ENCODE measurements around the gene GNS. TPM values are rescaled to one million over a fixed set of nuclear protein-coding genes. Genes with fewer than 3 reads are reported as not detected.
"Not testable (repeated sequence)": the region's sequence is repeated elsewhere in the genome, so short reads cannot be mapped to it uniquely, and the experiment has no call there.

The GNS gene
- polyA plus RNA-seq: 24.2 TPM

DNA sequence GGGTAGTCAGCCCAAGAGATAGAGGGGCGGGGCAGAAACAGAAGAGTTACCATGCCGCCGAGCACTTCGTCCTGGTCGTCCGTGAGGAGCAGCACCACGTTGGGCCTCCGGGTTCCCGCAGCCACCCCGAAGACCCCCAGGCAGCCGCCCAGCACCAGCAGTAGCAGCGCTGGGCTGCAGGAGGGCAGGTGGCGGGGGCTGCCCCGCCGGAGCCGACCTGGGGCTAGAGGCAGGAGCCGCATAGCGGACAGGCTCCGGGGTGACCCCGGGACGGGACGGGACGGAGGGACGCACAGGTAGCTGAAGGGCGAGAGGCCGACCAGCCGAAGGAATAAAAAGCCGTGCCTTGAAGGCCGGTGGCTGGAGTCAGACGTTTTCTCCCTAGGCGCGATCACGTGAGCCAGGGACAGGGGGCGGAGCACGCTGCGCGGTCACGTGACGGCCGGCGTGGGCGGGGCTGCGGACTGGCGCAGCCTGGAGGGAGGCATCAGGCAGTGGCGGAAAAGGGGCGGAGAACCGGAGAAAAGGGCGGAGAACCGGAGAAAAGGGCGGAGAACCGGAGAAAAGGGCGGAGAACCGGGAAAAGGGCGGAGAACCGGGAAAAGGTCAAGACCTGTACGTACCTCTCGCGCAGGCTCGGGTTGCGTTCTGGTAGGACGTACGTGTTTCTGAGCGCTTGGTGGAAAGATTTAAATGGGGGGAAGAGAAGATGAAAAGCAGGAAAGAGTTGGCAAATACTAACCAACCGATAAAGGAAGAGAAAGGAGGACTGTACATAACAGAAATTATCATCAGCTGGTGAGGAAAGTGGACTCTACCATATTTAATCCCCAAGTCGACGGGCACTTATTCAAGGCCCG is at the start of gene GNS:
Gene GNS, minus strand, starts transcription at position 372 of the 860 bp plus-strand sequence. Its CDS starts 130 bp downstream, at position 242.
- H3K27ac Mint-ChIP-seq: peak within 1 kb of the TSS; percentile 80 to 93 (median 81)
- H3K9me3 Mint-ChIP-seq: no peaks in the 10 kb centered on the region
- peaks cover 27 to 29% (median 27%) of the 10 kb centered on the region in 3 donors for H3K4me1 Mint-ChIP-seq
- peaks cover under 1% of the 10 kb centered on the region for H3K36me3 Mint-ChIP-seq
- H3K4me3 Mint-ChIP-seq: peak within 1 kb of the TSS; percentile 89 to 99 (median 94)
- H3K27me3 Mint-ChIP-seq: peaks cover 1% of the 10 kb centered on the region

- H3K4me3 Mint-ChIP-seq: no peak overlapping the region
- no peak overlapping the region for H3K27ac Mint-ChIP-seq
- peaks cover 4% of the 10 kb centered on the region for H3K27me3 Mint-ChIP-seq
- H3K36me3 Mint-ChIP-seq: no peaks in the 10 kb centered on the region
- peaks cover 0 to 2% (median 0%) of the 10 kb centered on the region in 3 donors for H3K4me1 Mint-ChIP-seq
- peaks cover 0 to 4% (median 1%) of the 10 kb centered on the region in 3 donors for H3K9me3 Mint-ChIP-seq
Measured at GRCh38 chr12:64808110-64808509, 48.9 kb upstream of the GNS start.

DNA sequence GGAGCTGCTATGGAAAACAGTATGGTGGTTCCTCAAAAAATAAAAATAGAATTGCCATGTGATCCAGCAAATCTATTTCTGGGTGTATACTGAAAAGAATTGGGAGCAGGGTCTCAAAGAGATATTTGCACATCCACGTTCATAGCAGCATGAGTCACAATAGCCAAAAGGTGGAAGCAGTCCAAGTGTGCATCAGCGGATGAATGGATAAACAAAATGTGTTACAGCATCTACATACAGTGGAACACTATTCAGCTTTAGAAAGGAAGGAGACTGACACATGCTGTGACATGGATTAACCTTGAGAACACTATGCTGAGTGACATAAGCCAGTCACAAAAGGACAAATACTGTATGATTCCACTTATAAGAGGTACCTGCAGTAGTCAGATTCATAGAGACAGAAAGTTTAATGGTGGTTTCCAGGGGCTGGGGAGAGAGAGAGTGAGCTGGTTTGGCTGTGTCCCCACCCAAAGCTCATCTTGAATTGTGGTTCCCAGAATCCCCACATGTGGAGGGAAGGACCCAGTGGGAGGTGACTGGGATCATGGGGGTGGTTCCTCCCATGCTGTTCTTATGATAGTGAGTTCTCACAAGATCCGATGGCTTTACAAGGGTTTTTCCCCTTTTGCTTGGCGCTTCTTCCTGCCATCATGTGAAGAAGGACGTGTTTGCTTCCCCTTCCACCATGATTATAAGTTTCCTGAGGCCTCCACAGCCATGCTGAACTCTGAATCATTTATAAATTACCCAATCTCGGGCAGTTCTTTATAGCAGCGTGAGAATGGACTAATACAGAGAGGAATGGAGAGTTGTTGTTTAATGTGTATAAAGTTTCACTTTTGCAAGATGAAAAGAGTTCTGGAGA is 47.6 kb upstream of the GNS start:
- H3K9me3 Mint-ChIP-seq: peaks cover 0 to 4% (median 1%) of the 10 kb centered on the region in 3 donors
- H3K27me3 Mint-ChIP-seq: peaks cover 4% of the 10 kb centered on the region
- no peak overlapping the region for H3K27ac Mint-ChIP-seq
- H3K4me3 Mint-ChIP-seq: no peak overlapping the region
- H3K4me1 Mint-ChIP-seq: peaks cover 0 to 3% (median 0%) of the 10 kb centered on the region in 3 donors
- H3K36me3 Mint-ChIP-seq: no peaks in the 10 kb centered on the region

DNA sequence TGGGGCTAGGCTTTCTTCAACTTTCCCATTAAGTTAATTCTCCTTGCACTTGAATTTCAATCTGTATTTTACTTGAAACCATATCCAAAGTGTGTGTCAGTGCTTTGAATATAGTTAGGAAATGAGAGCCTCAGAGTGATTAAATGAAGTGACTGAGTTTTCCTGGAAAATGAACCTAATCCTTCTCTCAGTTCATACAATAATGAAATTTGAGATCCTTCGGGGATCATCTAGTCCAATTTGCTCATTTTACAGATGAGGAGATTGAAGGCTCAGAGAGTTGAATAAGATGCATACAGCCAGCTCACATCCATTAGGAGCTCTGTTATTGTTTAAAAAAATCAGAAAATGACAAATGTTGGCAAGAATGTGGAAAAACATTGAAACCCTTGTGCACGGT is 47.0 kb upstream of the GNS start:
- no peak overlapping the region for H3K4me3 Mint-ChIP-seq
- H3K27me3 Mint-ChIP-seq: peaks cover 5% of the 10 kb centered on the region
- no peak overlapping the region for H3K27ac Mint-ChIP-seq
- no peaks in the 10 kb centered on the region for H3K36me3 Mint-ChIP-seq
- peaks cover 0 to 4% (median 1%) of the 10 kb centered on the region in 3 donors for H3K9me3 Mint-ChIP-seq
- peaks cover 0 to 3% (median 0%) of the 10 kb centered on the region in 3 donors for H3K4me1 Mint-ChIP-seq

DNA sequence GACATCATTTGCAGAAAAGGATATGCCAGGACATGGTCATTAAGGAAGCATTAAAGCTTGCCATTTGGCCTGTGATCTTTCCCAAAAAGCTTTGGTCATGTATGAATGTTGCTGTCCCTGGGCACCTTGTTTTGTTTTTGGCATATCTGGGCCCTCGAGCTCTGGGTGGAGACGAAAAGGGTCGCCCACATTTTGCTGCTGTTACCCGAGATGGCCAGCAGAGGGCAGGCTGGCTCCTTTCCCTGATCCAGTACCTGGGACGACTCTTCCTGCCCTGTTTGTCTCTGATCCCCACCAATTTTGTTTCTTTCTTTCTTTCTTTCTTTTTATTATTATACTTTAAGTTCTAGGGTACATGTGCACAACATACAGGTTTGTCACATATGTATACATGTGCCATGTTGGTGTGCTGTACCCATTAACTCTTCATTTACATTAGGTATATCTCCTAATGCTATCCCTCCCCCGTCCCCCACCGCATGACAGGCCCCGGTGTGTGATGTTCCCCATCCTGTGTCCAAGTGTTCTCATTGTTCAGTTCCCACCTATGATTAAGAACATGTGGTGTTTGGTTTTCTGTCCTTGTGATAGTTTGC is 43.1 kb upstream of the GNS start:
- H3K4me1 Mint-ChIP-seq, H3K36me3 Mint-ChIP-seq, H3K4me3 Mint-ChIP-seq, H3K9me3 Mint-ChIP-seq, H3K27me3 Mint-ChIP-seq, H3K27ac Mint-ChIP-seq: not testable (repeated sequence)

DNA sequence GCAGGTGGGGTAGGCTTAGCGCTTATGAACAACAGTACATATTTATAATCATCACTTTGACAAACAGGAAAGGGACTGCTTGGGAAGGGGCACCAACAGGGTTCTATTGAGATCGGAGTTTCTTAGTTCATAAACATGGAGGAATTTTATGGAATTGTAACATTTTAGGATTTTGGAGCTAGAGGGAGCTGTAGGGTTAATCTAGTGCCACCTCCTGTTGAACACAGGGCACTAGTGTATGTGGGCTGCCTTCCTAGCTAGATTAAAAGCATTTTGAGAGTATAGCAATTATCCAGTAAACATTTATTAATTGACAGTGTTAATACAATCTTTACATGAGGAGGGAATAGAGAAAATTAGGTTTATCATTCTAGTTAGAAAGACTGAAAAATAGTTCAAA is 42.2 kb upstream of the GNS start:
- no peak overlapping the region for H3K4me3 Mint-ChIP-seq
- H3K4me1 Mint-ChIP-seq: peaks cover 0 to 1% (median under 1%) of the 10 kb centered on the region in 3 donors
- no peaks in the 10 kb centered on the region for H3K9me3 Mint-ChIP-seq
- H3K27ac Mint-ChIP-seq: no peak overlapping the region
- no peaks in the 10 kb centered on the region for H3K36me3 Mint-ChIP-seq
- peaks cover 6% of the 10 kb centered on the region for H3K27me3 Mint-ChIP-seq

GRCh38 chr12:64800640-64801039 is 41.4 kb upstream of the GNS start:
- H3K4me1 Mint-ChIP-seq: peaks cover 0 to 1% (median 1%) of the 10 kb centered on the region in 3 donors
- peaks cover 6% of the 10 kb centered on the region for H3K27me3 Mint-ChIP-seq
- H3K27ac Mint-ChIP-seq: peak overlapping the region in 1 of 3 donors; percentile 46

DNA sequence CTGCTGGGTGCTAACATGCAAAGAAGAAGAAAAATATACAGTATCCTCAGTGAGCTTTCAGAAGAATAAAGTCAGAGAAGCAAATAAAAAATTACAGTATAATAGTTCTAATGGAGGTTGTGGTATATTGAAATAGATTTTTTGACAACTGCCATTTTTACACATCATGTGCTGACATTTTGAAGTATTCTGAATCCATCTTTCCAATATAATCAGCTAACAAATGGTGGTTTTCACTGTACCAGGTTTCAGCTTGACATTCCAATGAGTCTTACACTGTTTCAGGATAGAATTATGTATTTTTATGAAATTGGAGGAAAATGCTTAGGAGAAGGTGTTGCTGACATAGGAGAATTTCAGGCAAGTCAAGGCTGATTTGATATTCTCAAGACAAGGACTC is 39.0 kb upstream of the GNS start:
- H3K36me3 Mint-ChIP-seq: peaks cover 3% of the 10 kb centered on the region
- H3K9me3 Mint-ChIP-seq: no peaks in the 10 kb centered on the region
- H3K27me3 Mint-ChIP-seq: peaks cover 6% of the 10 kb centered on the region
- H3K4me3 Mint-ChIP-seq: no peak overlapping the region
- H3K4me1 Mint-ChIP-seq: peaks cover 0 to 1% (median 1%) of the 10 kb centered on the region in 3 donors
- H3K27ac Mint-ChIP-seq: no peak overlapping the region

More at GRCh38 chr12:64800640-64801039, 41.4 kb upstream of the GNS start:
- Mint-ChIP-seq H3K9me3 (no peaks in the 10 kb centered on the region), H3K36me3 (no peaks in the 10 kb centered on the region), H3K4me3 (peak overlapping the region in 1 of 4 donors; percentile 28)

DNA sequence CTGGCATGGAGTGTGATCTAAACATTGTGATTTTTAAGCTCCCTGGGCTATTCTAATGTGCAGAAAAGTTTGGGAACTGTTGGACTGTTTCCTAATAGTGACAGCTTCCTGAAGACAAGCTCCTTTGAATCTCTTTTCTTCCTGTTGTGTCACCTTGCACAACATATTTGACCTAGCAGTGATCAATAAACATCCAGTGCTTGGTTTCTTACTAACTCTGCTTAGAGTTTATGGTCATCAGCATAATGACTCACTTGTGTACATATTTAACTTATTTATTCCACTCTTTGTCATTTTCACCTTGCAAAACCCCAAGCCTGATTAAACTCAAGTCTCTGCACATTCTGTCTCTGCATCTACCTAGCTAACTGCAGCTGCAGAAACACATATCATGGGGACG is 38.0 kb upstream of the GNS start:
- no peak overlapping the region for H3K27ac Mint-ChIP-seq
- H3K9me3 Mint-ChIP-seq: no peaks in the 10 kb centered on the region
- no peak overlapping the region for H3K4me3 Mint-ChIP-seq
- H3K27me3 Mint-ChIP-seq: peaks cover 6% of the 10 kb centered on the region
- H3K36me3 Mint-ChIP-seq: peaks cover 3% of the 10 kb centered on the region
- peaks cover 0 to 1% (median 1%) of the 10 kb centered on the region in 3 donors for H3K4me1 Mint-ChIP-seq

DNA sequence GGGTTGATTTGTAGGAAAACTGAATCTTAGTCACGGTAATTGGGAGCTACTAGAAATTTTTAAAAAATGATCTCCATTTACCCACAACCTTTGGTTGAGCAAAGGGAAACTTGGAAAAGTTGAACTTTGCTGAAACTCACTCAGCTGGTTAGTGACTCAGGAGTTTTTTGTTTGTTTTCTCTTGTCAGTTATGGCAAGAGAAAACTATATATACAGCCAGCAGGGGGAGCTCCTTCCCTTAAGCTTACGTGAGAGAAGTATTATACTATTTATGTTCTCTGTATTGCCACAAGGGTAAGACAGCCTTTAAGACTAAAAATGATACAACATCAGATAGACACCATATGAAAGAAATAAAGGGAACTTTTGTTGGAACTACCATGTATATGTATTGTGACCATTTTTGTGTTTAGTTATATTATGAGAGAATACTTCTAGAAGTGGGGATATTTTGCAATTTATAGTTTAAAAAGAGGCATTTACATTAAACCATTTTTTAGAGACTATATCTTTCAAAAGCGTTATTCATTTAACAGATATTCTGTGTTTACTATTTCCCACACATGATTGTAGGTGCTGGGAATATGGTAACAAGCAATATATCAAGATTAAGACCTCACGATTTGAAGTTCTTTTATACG is 37.1 kb upstream of the GNS start:
- no peak overlapping the region for H3K27ac Mint-ChIP-seq
- H3K4me3 Mint-ChIP-seq: no peak overlapping the region
- H3K4me1 Mint-ChIP-seq: peaks cover 0 to 1% (median 0%) of the 10 kb centered on the region in 3 donors
- no peaks in the 10 kb centered on the region for H3K9me3 Mint-ChIP-seq
- peaks cover 6% of the 10 kb centered on the region for H3K27me3 Mint-ChIP-seq
- H3K36me3 Mint-ChIP-seq: peaks cover 3% of the 10 kb centered on the region

DNA sequence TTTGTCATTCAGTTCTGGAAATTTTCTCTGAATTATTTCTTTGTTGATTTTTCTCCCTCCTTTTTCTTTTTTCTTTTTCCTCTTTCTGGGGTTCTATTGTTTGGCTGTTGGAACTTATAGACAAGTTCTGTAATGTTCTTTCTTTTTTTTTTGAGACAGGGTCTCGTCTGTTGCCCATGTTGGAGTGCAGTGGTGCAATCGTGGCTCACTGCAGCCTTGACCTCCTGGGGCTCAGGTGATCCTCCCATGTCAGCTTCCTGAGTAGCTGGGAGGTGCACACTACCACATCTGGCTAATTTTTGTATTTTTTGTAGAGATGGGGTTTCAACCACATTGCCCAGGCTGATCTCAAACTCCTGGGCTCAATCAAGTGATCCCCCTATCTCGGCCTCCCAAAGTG is 35.1 kb upstream of the GNS start:
- H3K4me3 Mint-ChIP-seq: no peak overlapping the region

GRCh38 chr12:64793610-64794009 is 34.4 kb upstream of the GNS start:
- Mint-ChIP-seq H3K27ac (no peak overlapping the region), H3K4me1 (peaks cover 0 to 1% (median 0%) of the 10 kb centered on the region in 3 donors), H3K9me3 (no peaks in the 10 kb centered on the region), H3K4me3 (no peak overlapping the region), H3K27me3 (no peaks in the 10 kb centered on the region), H3K36me3 (peaks cover 4% of the 10 kb centered on the region)

More for the DNA sequence above, 35.1 kb upstream of the GNS start:
- peaks cover 3% of the 10 kb centered on the region for H3K36me3 Mint-ChIP-seq
- H3K27ac Mint-ChIP-seq: no peak overlapping the region
- no peaks in the 10 kb centered on the region for H3K9me3 Mint-ChIP-seq
- H3K27me3 Mint-ChIP-seq: no peaks in the 10 kb centered on the region
- peaks cover 0 to 1% (median 0%) of the 10 kb centered on the region in 3 donors for H3K4me1 Mint-ChIP-seq

DNA sequence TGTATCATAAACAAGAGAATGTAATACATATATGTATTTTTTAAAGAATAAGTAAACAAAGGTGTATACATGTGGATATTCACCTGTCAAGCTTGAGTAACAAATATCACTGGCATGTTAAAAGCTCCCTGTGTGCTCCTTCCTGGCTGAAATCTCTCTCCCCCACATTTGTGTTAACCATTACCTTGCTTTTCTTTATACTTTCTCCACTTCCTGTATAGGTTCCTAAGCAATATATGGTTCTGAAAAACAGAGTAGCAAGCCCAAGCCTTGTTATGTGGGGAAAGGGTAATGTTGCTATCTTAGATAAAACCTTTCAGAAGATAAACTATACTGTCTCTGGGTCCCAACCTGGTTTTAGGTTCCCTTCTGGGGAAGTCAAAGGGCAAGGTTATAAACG is 32.9 kb upstream of the GNS start:
- Mint-ChIP-seq H3K36me3 (peaks cover 6% of the 10 kb centered on the region), H3K27ac (no peak overlapping the region), H3K27me3 (no peaks in the 10 kb centered on the region), H3K4me1 (peaks cover 0 to 1% (median 0%) of the 10 kb centered on the region in 3 donors), H3K4me3 (no peak overlapping the region), H3K9me3 (no peaks in the 10 kb centered on the region)

DNA sequence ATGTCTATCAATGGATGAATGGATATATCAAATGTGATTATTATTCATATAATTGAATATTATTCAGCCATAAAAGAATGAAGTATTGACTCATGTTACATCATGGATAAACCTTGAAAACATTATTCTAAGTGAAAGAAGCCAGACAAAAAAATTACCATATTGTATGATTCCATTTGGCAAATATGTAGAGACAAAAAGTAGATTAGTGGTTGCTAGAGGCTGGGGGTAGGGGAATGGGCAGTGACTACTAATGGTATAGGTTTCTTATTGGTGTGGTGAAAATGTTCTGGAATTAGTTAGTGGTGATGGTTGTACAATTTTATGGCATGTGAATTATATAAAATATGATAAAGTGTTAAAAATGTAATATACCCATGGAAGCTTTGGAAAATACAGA is 31.8 kb upstream of the GNS start:
- Mint-ChIP-seq H3K4me1 (no peaks in the 10 kb centered on the region), H3K27ac (no peak overlapping the region), H3K9me3 (no peaks in the 10 kb centered on the region), H3K27me3 (no peaks in the 10 kb centered on the region), H3K4me3 (no peak overlapping the region), H3K36me3 (peaks cover 6% of the 10 kb centered on the region)

Measured in IgD-negative memory B cell (primary cell).